ENCODE results near the gene TUT1. TPM values are rescaled to one million over a fixed set of nuclear protein-coding genes. Genes with fewer than 3 reads are reported as not detected.
A peak's percentile ranks its signal among the peaks of the same experiment; 100 is the strongest.
"Not testable (repeated sequence)": the region's sequence is repeated elsewhere in the genome, so short reads cannot be mapped to it uniquely, and the experiment has no call there.

TUT1 gene
- total RNA-seq, 1 experiment from 2014 or later = 14.2 TPM

GRCh38 chr11:62565100-62565802 lies 26.1 kb downstream of the TUT1 start:
- no peak for DNase-seq (ENCODE audit: low read depth)
- in situ Hi-C loops (cut with HindIII; ENCODE audit: low pct_unique_long_range_greater_than_20kb, low sequenced_read_pairs) = no loop called here

GRCh38 chr11:62561677-62562230 lies 29.6 kb downstream of the TUT1 start:
- DNase-seq (ENCODE audit: low read depth); in situ Hi-C loops (cut with HindIII; ENCODE audit: low pct_unique_long_range_greater_than_20kb, low sequenced_read_pairs): not testable (repeated sequence)

- in situ Hi-C loops (cut with HindIII; ENCODE audit: low pct_unique_long_range_greater_than_20kb, low sequenced_read_pairs) = no loop called here
- DNase-seq (ENCODE audit: low read depth) = peak; percentile 92
Measured at GRCh38 chr11:62560566-62561103, 30.7 kb downstream of the TUT1 start.

- in situ Hi-C loops (cut with HindIII; ENCODE audit: low pct_unique_long_range_greater_than_20kb, low sequenced_read_pairs); DNase-seq (ENCODE audit: low read depth): not testable (repeated sequence)
Measured at GRCh38 chr11:62559626-62560025, 31.7 kb downstream of the TUT1 start.

GRCh38 chr11:62559204-62559603 lies 32.1 kb downstream of the TUT1 start:
- DNase-seq (ENCODE audit: low read depth) = no peak
- in situ Hi-C loops (cut with HindIII; ENCODE audit: low pct_unique_long_range_greater_than_20kb, low sequenced_read_pairs) = no loop called here

- in situ Hi-C loops (cut with HindIII; ENCODE audit: low pct_unique_long_range_greater_than_20kb, low sequenced_read_pairs) = no loop called here
- no peak for DNase-seq (ENCODE audit: low read depth)
Measured at GRCh38 chr11:62558669-62559068, 32.7 kb downstream of the TUT1 start.

GRCh38 chr11:62556875-62557631 lies 34.3 kb downstream of the TUT1 start:
- in situ Hi-C loops (cut with HindIII; ENCODE audit: low pct_unique_long_range_greater_than_20kb, low sequenced_read_pairs) = no loop called here

GRCh38 chr11:62556108-62556874 lies 35.0 kb downstream of the TUT1 start:
- peak; percentile 98 for DNase-seq (ENCODE audit: low read depth)

More at GRCh38 chr11:62556875-62557631, 34.3 kb downstream of the TUT1 start:
- peak; percentile 55 for DNase-seq (ENCODE audit: low read depth)

GRCh38 chr11:62555464-62556107 lies 35.7 kb downstream of the TUT1 start:
- DNase-seq (ENCODE audit: low read depth) = no peak

More at GRCh38 chr11:62556108-62556874, 35.0 kb downstream of the TUT1 start:
- in situ Hi-C loops (cut with HindIII; ENCODE audit: low pct_unique_long_range_greater_than_20kb, low sequenced_read_pairs) = no loop called here

GRCh38 chr11:62554387-62555167 lies 36.7 kb downstream of the TUT1 start:
- DNase-seq (ENCODE audit: low read depth) = no peak
- in situ Hi-C loops (cut with HindIII; ENCODE audit: low pct_unique_long_range_greater_than_20kb, low sequenced_read_pairs) = no loop called here

More at GRCh38 chr11:62555464-62556107, 35.7 kb downstream of the TUT1 start:
- in situ Hi-C loops (cut with HindIII; ENCODE audit: low pct_unique_long_range_greater_than_20kb, low sequenced_read_pairs) = no loop called here

- DNase-seq (ENCODE audit: low read depth) = no peak
- in situ Hi-C loops (cut with HindIII; ENCODE audit: low pct_unique_long_range_greater_than_20kb, low sequenced_read_pairs) = no loop called here
Measured at GRCh38 chr11:62553839-62554361, 37.4 kb downstream of the TUT1 start.

GRCh38 chr11:62553080-62553838 lies 38.1 kb downstream of the TUT1 start:
- in situ Hi-C loops (cut with HindIII; ENCODE audit: low pct_unique_long_range_greater_than_20kb, low sequenced_read_pairs) = no loop called here
- peak; percentile 93 for DNase-seq (ENCODE audit: low read depth)

- no peak for DNase-seq (ENCODE audit: low read depth)
- in situ Hi-C loops (cut with HindIII; ENCODE audit: low pct_unique_long_range_greater_than_20kb, low sequenced_read_pairs) = no loop called here
Measured at GRCh38 chr11:62552485-62553079, 38.7 kb downstream of the TUT1 start.

- DNase-seq (ENCODE audit: low read depth); in situ Hi-C loops (cut with HindIII; ENCODE audit: low pct_unique_long_range_greater_than_20kb, low sequenced_read_pairs): not testable (repeated sequence)
Measured at GRCh38 chr11:62550478-62550877, 40.8 kb downstream of the TUT1 start.

- peak; percentile 44 for DNase-seq (ENCODE audit: low read depth)
- in situ Hi-C loops (cut with HindIII; ENCODE audit: low pct_unique_long_range_greater_than_20kb, low sequenced_read_pairs) = no loop called here
Measured at GRCh38 chr11:62548545-62549335, 42.6 kb downstream of the TUT1 start.

Data from Caki2 (cell line).